Lower leg skin (tissue), 4 donors: Measurements from ENCODE around the gene FAF2. TPM values are rescaled to one million over a fixed set of nuclear protein-coding genes. Genes with fewer than 3 reads are reported as not detected.
"Not testable (repeated sequence)": the region's sequence is repeated elsewhere in the genome, so short reads cannot be mapped to it uniquely, and the experiment has no call there.

Source experiments
- DNase-seq, 2 donors: peaks; one replicate each; pipeline ENCODE4 v3.0.0-alpha.2; 2019; ENCODE audit warnings: low spot score in 2 of 2
- H3K4me3 ChIP-seq: fragments of 200-600 bp; sonication (generic); 2 replicates; pipeline ENCODE4 v1.5.1; 2017; ENCODE audit warnings: mild to moderate bottlenecking, low read depth; ENCODE audit not compliant: poor library complexity, severe bottlenecking
- CTCF ChIP-seq, 3 donors: fragments of 450-650 bp; IDR thresholded peaks; one replicate each; pipeline ENCODE4 v1.5.1; 2016; ENCODE audit warnings: antibody characterized with exemption in 3 of 3, mild to moderate bottlenecking in 3 of 3, moderate library complexity in 2 of 3
- POLR2A ChIP-seq, 2 donors: fragments of 450-650 bp; IDR thresholded peaks; one replicate each; pipeline ENCODE4 v1.6.1; 2016 to 2017; ENCODE audit warnings: antibody characterized with exemption in 2 of 2, mild to moderate bottlenecking in 1 of 2, moderate library complexity in 1 of 2
- WGBS, 2 donors: methylation state at CpG; one replicate each; pipeline ENCODE4 v1.1.5; 2018; 5-methylcytosine and 5-hydroxymethylcytosine counted together
- intact Hi-C: fragments of 100-400 bp; cut with DNase I; formaldehyde crosslinking; loops from one replicate; pipeline ENCODE4 v1.15.0; 2023; ENCODE audit warnings: low total_unique reads
- total RNA-seq, 4 donors: library from RNA; depleted of rRNA; stranded (reverse); fragments of >200 nt; gene quantifications; one replicate each; pipeline ENCODE4 v1.1.0, GENCODE V29; 2016

FAF2 gene
- total RNA-seq, 4 donors from 2014 or later: 32.6 to 35.8 (median 33.7) TPM

GRCh38 chr5:176547802-176548201 is 99.6 kb downstream of the FAF2 start:
- 51 to 62% methylated on average over 8 of the region's 8 CpGs for WGBS, 2 donors
- no peak overlapping the region for H3K4me3 ChIP-seq
- intact Hi-C loops: no loop called here
- no peak for TF ChIP-seq CTCF (IDR thresholded peaks at IDR 0.05)
- no peak for TF ChIP-seq POLR2A (IDR thresholded peaks at IDR 0.05)
- no peak for DNase-seq

GRCh38 chr5:176548967-176549444 is 100.8 kb downstream of the FAF2 start, which contains the start of gene CDHR2:
CDHR2 (plus strand) TSS chr5:176549342; CDS start chr5:176565353, 16,011 bp downstream.
- no peak for TF ChIP-seq POLR2A (IDR thresholded peaks at IDR 0.05)
- no peak for TF ChIP-seq CTCF (IDR thresholded peaks at IDR 0.05)
- DNase-seq: no peak
- no peak within 1 kb of the TSS for H3K4me3 ChIP-seq
- intact Hi-C loops: no loop called here
- WGBS, 2 donors: 82 to 90% methylated on average over 17 to 18 of the region's 18 CpGs

- 84 to 91% methylated on average over 7 of the region's 7 CpGs for WGBS, 2 donors
- intact Hi-C loops: no loop called here
Measured at GRCh38 chr5:176549871-176550270, 101.7 kb downstream of the FAF2 start.

GRCh38 chr5:176550275-176550831 is 102.2 kb downstream of the FAF2 start:
- no peak overlapping the region for H3K4me3 ChIP-seq
- intact Hi-C loops: no loop called here
- TF ChIP-seq POLR2A (IDR thresholded peaks at IDR 0.05): no peak
- no peak for TF ChIP-seq CTCF (IDR thresholded peaks at IDR 0.05)
- no peak for DNase-seq
- WGBS, 2 donors: 64 to 80% methylated on average over 8 to 15 of the region's 16 CpGs

More at GRCh38 chr5:176549871-176550270, 101.7 kb downstream of the FAF2 start:
- DNase-seq: no peak
- H3K4me3 ChIP-seq: no peak overlapping the region
- TF ChIP-seq CTCF (IDR thresholded peaks at IDR 0.05) (no peak), POLR2A (IDR thresholded peaks at IDR 0.05) (no peak)

- H3K4me3 ChIP-seq, intact Hi-C loops, DNase-seq: not testable (repeated sequence)
- WGBS, 2 donors: 82 to 87% methylated on average over 11 of the region's 11 CpGs
Measured at GRCh38 chr5:176550937-176551336, 102.8 kb downstream of the FAF2 start.

- intact Hi-C loops: no loop called here
- DNase-seq: no peak
- no peak for TF ChIP-seq CTCF (IDR thresholded peaks at IDR 0.05)
- TF ChIP-seq POLR2A (IDR thresholded peaks at IDR 0.05): no peak
- WGBS, 2 donors: 76 to 83% methylated on average over 11 of the region's 11 CpGs
- H3K4me3 ChIP-seq: no peak overlapping the region
Measured at GRCh38 chr5:176552332-176552869, 104.2 kb downstream of the FAF2 start.
